Fibroblast of lung (primary cell): ENCODE results near the gene ZSWIM5.

Experiments used
- CTCF ChIP-seq, 2 donors: IDR thresholded peaks in 1 of 2; conservative IDR thresholded peaks in 1 of 2; 1 replicate in 1 of 2; 2 replicates in 1 of 2; pipeline ENCODE4 v1.5.1; 2011 to 2012; ENCODE audit warnings: low read length in 2 of 2, control low read depth in 1 of 2, inconsistent platforms in 1 of 2, low read depth in 1 of 2, mild to moderate bottlenecking in 1 of 2
- EZH2 ChIP-seq: IDR thresholded peaks from 2 replicates; pipeline ENCODE4 v1.5.1; 2012; ENCODE audit warnings: low read length, control low read depth, mild to moderate bottlenecking; ENCODE audit errors: missing control alignments

GRCh38 chr1:45213892-45214291 is 7.5 kb upstream of the ZSWIM5 start:
- no peak for TF ChIP-seq CTCF (conservative IDR thresholded peaks at IDR 0.05 in 1 of 2, IDR thresholded peaks at IDR 0.05 in 1 of 2; ENCODE audit: low read depth in 1 of 2, low read length in 2 of 2)
- no peak for TF ChIP-seq EZH2
